HFF-Myc (cell line): Measurements from ENCODE around the gene RAB3B.

Source experiments
- DNase-seq: peaks from one replicate; pipeline ENCODE4 v3.0.0-alpha.2; 2011; ENCODE audit warnings: low read depth; ENCODE audit errors: extremely low read depth
- H3K4me3 ChIP-seq: replicated peaks from 2 replicates; pipeline ENCODE4 v1.5.1; 2011; ENCODE audit warnings: low read depth, mild to moderate bottlenecking, control low read depth, low read length
- TF ChIP-seq, protein P1 (sequence below): IDR thresholded peaks from 2 replicates; pipeline ENCODE4 v1.5.1; 2012; ENCODE audit warnings: mild to moderate bottlenecking, low read depth, low read length, control low read depth; ENCODE audit errors: missing control alignments

The RAB3B gene, protein sequence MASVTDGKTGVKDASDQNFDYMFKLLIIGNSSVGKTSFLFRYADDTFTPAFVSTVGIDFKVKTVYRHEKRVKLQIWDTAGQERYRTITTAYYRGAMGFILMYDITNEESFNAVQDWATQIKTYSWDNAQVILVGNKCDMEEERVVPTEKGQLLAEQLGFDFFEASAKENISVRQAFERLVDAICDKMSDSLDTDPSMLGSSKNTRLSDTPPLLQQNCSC

DNA sequence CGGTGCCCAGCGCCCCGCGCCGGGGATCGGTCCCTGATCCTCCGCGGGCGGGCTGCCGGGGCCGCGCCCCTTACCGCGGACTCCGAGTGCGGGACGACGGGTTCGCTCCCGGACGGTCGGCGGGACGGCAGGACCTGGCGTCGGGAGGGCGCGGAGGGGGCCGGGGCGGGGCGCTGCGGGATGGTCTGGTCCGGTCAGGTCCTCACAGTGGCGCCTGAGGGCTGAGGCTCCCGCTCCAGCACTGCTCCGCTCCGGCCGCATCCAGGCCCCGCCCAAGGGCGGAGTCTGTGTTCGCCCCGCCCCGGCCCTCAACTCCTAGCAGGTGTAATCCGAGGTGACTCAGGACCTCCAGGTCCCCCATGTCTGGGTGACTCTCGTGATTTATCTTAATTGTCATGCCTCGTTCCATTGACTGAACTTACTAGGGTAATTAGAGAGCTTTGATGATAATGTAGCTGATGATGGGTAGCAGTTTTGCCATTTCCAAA lies at the start of gene RAB3B:
Gene RAB3B (minus strand): TSS at position 223 of the 488 bp plus-strand sequence. CDS start 13,583 bp downstream, outside the sequence.
- peak within 1 kb of the TSS; percentile 57 for H3K4me3 ChIP-seq
- no peak for DNase-seq
- TF ChIP-seq, protein P1, sequence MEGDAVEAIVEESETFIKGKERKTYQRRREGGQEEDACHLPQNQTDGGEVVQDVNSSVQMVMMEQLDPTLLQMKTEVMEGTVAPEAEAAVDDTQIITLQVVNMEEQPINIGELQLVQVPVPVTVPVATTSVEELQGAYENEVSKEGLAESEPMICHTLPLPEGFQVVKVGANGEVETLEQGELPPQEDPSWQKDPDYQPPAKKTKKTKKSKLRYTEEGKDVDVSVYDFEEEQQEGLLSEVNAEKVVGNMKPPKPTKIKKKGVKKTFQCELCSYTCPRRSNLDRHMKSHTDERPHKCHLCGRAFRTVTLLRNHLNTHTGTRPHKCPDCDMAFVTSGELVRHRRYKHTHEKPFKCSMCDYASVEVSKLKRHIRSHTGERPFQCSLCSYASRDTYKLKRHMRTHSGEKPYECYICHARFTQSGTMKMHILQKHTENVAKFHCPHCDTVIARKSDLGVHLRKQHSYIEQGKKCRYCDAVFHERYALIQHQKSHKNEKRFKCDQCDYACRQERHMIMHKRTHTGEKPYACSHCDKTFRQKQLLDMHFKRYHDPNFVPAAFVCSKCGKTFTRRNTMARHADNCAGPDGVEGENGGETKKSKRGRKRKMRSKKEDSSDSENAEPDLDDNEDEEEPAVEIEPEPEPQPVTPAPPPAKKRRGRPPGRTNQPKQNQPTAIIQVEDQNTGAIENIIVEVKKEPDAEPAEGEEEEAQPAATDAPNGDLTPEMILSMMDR: no peak

- DNase-seq: no peak
- TF ChIP-seq, protein P1: no peak
- no peak overlapping the region for H3K4me3 ChIP-seq
Observed at GRCh38 chr1:52037909-52038308, 47.4 kb upstream of the RAB3B start.

- TF ChIP-seq, protein P1: no peak
- no peak for DNase-seq
Observed at GRCh38 chr1:52037402-52037814, 46.9 kb upstream of the RAB3B start.

GRCh38 chr1:52034050-52034384 lies 43.5 kb upstream of the RAB3B start:
- TF ChIP-seq, protein P1: no peak
- H3K4me3 ChIP-seq: peak overlapping the region; percentile 85

More at GRCh38 chr1:52037402-52037814, 46.9 kb upstream of the RAB3B start:
- H3K4me3 ChIP-seq: no peak overlapping the region

DNA sequence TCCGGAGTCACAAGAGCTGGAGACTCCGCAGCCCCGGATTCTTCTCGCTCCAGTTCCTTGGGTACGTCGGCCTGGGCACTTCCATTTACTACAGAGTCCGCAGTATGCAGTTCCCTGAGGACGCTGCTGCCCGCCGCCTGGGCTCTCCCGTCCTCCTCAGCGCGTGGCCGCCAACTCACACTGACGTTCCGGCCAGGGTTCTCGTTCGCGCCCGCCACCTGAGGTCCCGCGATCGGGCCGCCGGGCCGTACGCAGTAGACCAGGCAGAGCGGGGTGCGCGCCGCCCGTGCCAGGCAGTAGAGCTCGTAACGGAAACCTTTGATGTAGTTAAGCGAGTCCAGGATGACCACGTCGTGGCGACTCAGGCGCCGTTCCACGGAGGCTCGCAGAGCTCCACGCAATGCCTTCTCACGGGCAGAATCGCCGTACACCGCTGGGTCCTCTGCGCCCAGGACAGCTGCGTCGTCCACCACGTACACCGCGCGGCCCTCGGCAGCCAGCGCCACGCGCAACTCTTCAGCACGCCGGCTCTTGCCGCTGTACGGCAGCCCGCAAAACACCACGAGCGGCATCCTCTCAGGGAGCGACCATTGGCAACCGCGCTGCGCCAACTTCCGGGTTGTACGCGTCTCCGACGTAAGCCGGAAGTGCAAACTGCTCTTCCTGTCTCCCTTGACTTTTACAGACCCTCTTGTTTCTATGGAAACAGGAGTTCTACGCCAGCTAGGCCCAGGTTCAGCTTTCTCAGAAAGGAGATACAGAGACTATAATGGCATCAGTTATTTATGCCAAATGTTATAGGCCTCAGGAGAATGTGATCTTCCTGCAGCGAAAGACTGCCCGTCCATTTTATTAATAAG lies 42.9 kb upstream of the RAB3B start, which contains the start of gene KTI12:
Gene KTI12 (minus strand): TSS at position 621 of the 860 bp plus-strand sequence. CDS start 49 bp downstream, at position 572.
- peak within 1 kb of the TSS; percentile 85 for H3K4me3 ChIP-seq
- TF ChIP-seq, protein P1: no peak
- DNase-seq: peak; percentile 83

More at GRCh38 chr1:52034050-52034384, 43.5 kb upstream of the RAB3B start:
- DNase-seq: no peak

- DNase-seq: no peak
- TF ChIP-seq, protein P1: no peak
- H3K4me3 ChIP-seq: peak overlapping the region; percentile 85
Observed at GRCh38 chr1:52032785-52033131, 42.3 kb upstream of the RAB3B start.
